HFFc6 (cell line): ENCODE results near the gene MAFG. TPM values are rescaled to one million over a fixed set of nuclear protein-coding genes. Genes with fewer than 3 reads are reported as not detected.
A peak's percentile ranks its signal among the peaks of the same experiment; 100 is the strongest.

ENCODE experiments used
- DNase-seq: peaks from one replicate; pipeline ENCODE4 v3.0.0-alpha.2; 2018
- H3K27ac Mint-ChIP-seq: 2 replicates; pipeline ENCODE4 v1.8.0; 2020; ENCODE audit warnings: mild to moderate bottlenecking, mixed read lengths
- H3K27me3 Mint-ChIP-seq: 2 replicates; pipeline ENCODE4 v1.8.0; 2021; ENCODE audit warnings: mild to moderate bottlenecking, moderate library complexity, mixed read lengths; ENCODE audit not compliant: insufficient read depth
- H3K36me3 Mint-ChIP-seq: 2 replicates; pipeline ENCODE4 v1.8.0; 2021; ENCODE audit warnings: low read depth, mixed read lengths
- H3K4me1 Mint-ChIP-seq: 2 replicates; pipeline ENCODE4 v1.8.0; 2020; ENCODE audit warnings: low read depth, mixed read lengths
- H3K4me3 Mint-ChIP-seq: 2 replicates; pipeline ENCODE4 v1.8.0; 2020; ENCODE audit warnings: mild to moderate bottlenecking, moderate library complexity, mixed read lengths
- H3K9me3 Mint-ChIP-seq: 2 replicates; pipeline ENCODE4 v1.8.0; 2020; ENCODE audit warnings: mild to moderate bottlenecking, mixed read lengths
- CTCF ChIP-seq: fragments of 200-600 bp; sonication (generic); IDR thresholded peaks from 2 replicates; pipeline ENCODE4 v1.5.0; 2021; ENCODE audit warnings: antibody characterized with exemption, mild to moderate bottlenecking
- total RNA-seq, 6 experiments: library from RNA; stranded (reverse); fragmentation: NEBNext Ultra II Directional; extraction: Animal tissue kit (Norgen Biotek cat#: 25700); gene quantifications; 2 replicates in 1 of 6; 3 replicates in 5 of 6; pipeline ENCODE4 v1.2.3, GENCODE V29; 2021

MAFG gene
- total RNA-seq, 6 experiments from 2014 or later, result 17.7 to 22.4 (median 18.2) TPM

GRCh38 chr17:81888105-81888987 is 39.2 kb downstream of the MAFG start:
- no peaks in the 10 kb centered on the region for H3K9me3 Mint-ChIP-seq
- peaks cover 47% of the 10 kb centered on the region for H3K36me3 Mint-ChIP-seq
- DNase-seq, result no peak
- H3K27me3 Mint-ChIP-seq, result peaks cover 4% of the 10 kb centered on the region
- no peak overlapping the region for H3K4me3 Mint-ChIP-seq
- peaks cover 37% of the 10 kb centered on the region for H3K4me1 Mint-ChIP-seq
- peak overlapping the region; percentile 21; the same call in 1 of the 2 replicates for H3K27ac Mint-ChIP-seq
- no peak for TF ChIP-seq CTCF

GRCh38 chr17:81885869-81886548 is 41.5 kb downstream of the MAFG start:
- H3K36me3 Mint-ChIP-seq, result peaks cover 47% of the 10 kb centered on the region
- peaks cover 4% of the 10 kb centered on the region for H3K27me3 Mint-ChIP-seq
- no peak for TF ChIP-seq CTCF
- H3K4me3 Mint-ChIP-seq, result no peak overlapping the region
- peak; percentile 76 for DNase-seq
- peaks cover 37% of the 10 kb centered on the region for H3K4me1 Mint-ChIP-seq
- H3K27ac Mint-ChIP-seq, result peak overlapping the region; percentile 69
- H3K9me3 Mint-ChIP-seq, result no peaks in the 10 kb centered on the region

- DNase-seq, result no peak
- no peak overlapping the region for H3K4me3 Mint-ChIP-seq
- peaks cover 36% of the 10 kb centered on the region for H3K4me1 Mint-ChIP-seq
- TF ChIP-seq CTCF, result no peak
- peaks cover 4% of the 10 kb centered on the region for H3K27me3 Mint-ChIP-seq
- H3K27ac Mint-ChIP-seq, result peak overlapping the region; percentile 69
- H3K9me3 Mint-ChIP-seq, result no peaks in the 10 kb centered on the region
- peaks cover 44% of the 10 kb centered on the region for H3K36me3 Mint-ChIP-seq
Measured at GRCh38 chr17:81885454-81885853, 42.1 kb downstream of the MAFG start.

GRCh38 chr17:81884968-81885367 is 42.6 kb downstream of the MAFG start:
- H3K36me3 Mint-ChIP-seq, result peaks cover 40% of the 10 kb centered on the region
- H3K9me3 Mint-ChIP-seq, result no peaks in the 10 kb centered on the region
- H3K27me3 Mint-ChIP-seq, result peaks cover 4% of the 10 kb centered on the region
- H3K27ac Mint-ChIP-seq, result peak overlapping the region; percentile 69; the same call in 1 of the 2 replicates
- TF ChIP-seq CTCF, result no peak
- peaks cover 32% of the 10 kb centered on the region for H3K4me1 Mint-ChIP-seq
- H3K4me3 Mint-ChIP-seq, result no peak overlapping the region
- DNase-seq, result no peak

- H3K4me3 Mint-ChIP-seq, result no peak overlapping the region
- peaks cover 39% of the 10 kb centered on the region for H3K36me3 Mint-ChIP-seq
- no peak for TF ChIP-seq CTCF
- H3K4me1 Mint-ChIP-seq, result peaks cover 31% of the 10 kb centered on the region
- no peak overlapping the region for H3K27ac Mint-ChIP-seq
- H3K27me3 Mint-ChIP-seq, result peaks cover 4% of the 10 kb centered on the region
- no peaks in the 10 kb centered on the region for H3K9me3 Mint-ChIP-seq
- DNase-seq, result no peak
Measured at GRCh38 chr17:81884520-81884919, 43.0 kb downstream of the MAFG start.
